IMR-90 (cell line): ENCODE measurements around the gene GIT2. TPM values are rescaled to one million over a fixed set of nuclear protein-coding genes. Genes with fewer than 3 reads are reported as not detected.

Experiments used
- ATAC-seq: fragments of 200-7000 bp; cut with Tn5 transposase; 2 replicates; pipeline ENCODE4 v1.9.1; 2020; ENCODE audit warnings: low read depth, mild to moderate bottlenecking, moderate library complexity
- BruUV-seq: library from RNA; stranded (reverse); fragments of 400-500 nt; replicated peaks from 2 replicates; lab custom pipeline; 2021; lab: Mats Ljungman, UMichigan
- CTCF ChIA-PET: fragments of 300-600 bp; formaldehyde crosslinking; extraction: SDS; loops from one replicate; lab custom pipeline; 2021; ENCODE audit warnings: antibody characterized with exemption; lab: Yijun Ruan, JAX
- POLR2A ChIA-PET: fragments of 300-600 bp; sonication (Branson Sonifier 250); formaldehyde crosslinking; loops from one replicate; lab custom pipeline; 2022; ENCODE audit warnings: antibody characterized with exemption; ENCODE audit not compliant: unreplicated experiment; lab: Charles Lee
- DNase-seq: peaks from one replicate; pipeline ENCODE4 v3.0.0; 2013
- H2AFZ ChIP-seq: replicated peaks from 2 replicates; pipeline ENCODE3; 2013; ENCODE audit warnings: low read length, mild to moderate bottlenecking; ENCODE audit not compliant: poor library complexity
- H2AK5ac ChIP-seq: 2 replicates; pipeline ENCODE4 v1.6.1; 2013; ENCODE audit warnings: low read depth, low read length, inconsistent platforms
- H2AK9ac ChIP-seq: replicated peaks from 2 replicates; pipeline ENCODE3; 2013; ENCODE audit warnings: mild to moderate bottlenecking, low read depth, low read length, moderate library complexity; ENCODE audit not compliant: poor library complexity
- H2BK120ac ChIP-seq: 2 replicates; pipeline ENCODE4 v1.6.1; 2013; ENCODE audit warnings: low read depth, low read length, inconsistent platforms
- H2BK15ac ChIP-seq: 3 replicates; pipeline ENCODE4 v1.6.1; 2013; ENCODE audit warnings: low read depth, low read length, inconsistent platforms
- H2BK20ac ChIP-seq: 2 replicates; pipeline ENCODE4 v1.6.1; 2013; ENCODE audit warnings: low read depth, mild to moderate bottlenecking, inconsistent platforms, low read length, moderate library complexity
- H2BK5ac ChIP-seq: 2 replicates; pipeline ENCODE4 v1.6.1; 2013; ENCODE audit warnings: mild to moderate bottlenecking, low read depth, low read length, inconsistent platforms; ENCODE audit not compliant: poor library complexity, severe bottlenecking
- H3K14ac ChIP-seq: replicated peaks from 2 replicates; pipeline ENCODE4 v1.6.1; 2013; ENCODE audit warnings: low read depth, low read length, inconsistent platforms
- H3K18ac ChIP-seq: 2 replicates; pipeline ENCODE4 v1.6.1; 2013; ENCODE audit warnings: low read depth, low read length, control low read depth
- H3K23ac ChIP-seq: 2 replicates; pipeline ENCODE4 v1.6.1; 2013; ENCODE audit warnings: low read depth, low read length, inconsistent platforms
- H3K27ac ChIP-seq: 2 replicates; pipeline ENCODE4 v1.5.1; 2013; ENCODE audit warnings: mild to moderate bottlenecking, control low read depth, low read length; ENCODE audit not compliant: insufficient read depth
- H3K27me3 ChIP-seq: 2 replicates; pipeline ENCODE4 v1.6.1; 2013; ENCODE audit warnings: low read length; ENCODE audit not compliant: control insufficient read depth, insufficient read depth
- H3K36me3 ChIP-seq: 2 replicates; pipeline ENCODE4 v1.6.1; 2013; ENCODE audit warnings: low read length, mixed read lengths; ENCODE audit not compliant: control insufficient read depth, insufficient read depth
- H3K4ac ChIP-seq: 2 replicates; pipeline ENCODE4 v1.6.1; 2013; ENCODE audit warnings: low read depth, low read length, inconsistent platforms
- H3K4me1 ChIP-seq: 2 replicates; pipeline ENCODE4 v1.6.1; 2013; ENCODE audit warnings: low read length, mixed read lengths; ENCODE audit not compliant: control insufficient read depth, insufficient read depth
- H3K4me2 ChIP-seq: 2 replicates; pipeline ENCODE4 v1.6.1; 2013; ENCODE audit warnings: low read depth, mild to moderate bottlenecking, control low read depth, low read length, moderate library complexity
- H3K4me3 ChIP-seq: 2 replicates; pipeline ENCODE4 v1.5.1; 2013; ENCODE audit warnings: low read depth, mild to moderate bottlenecking, control low read depth, low read length, moderate library complexity; ENCODE audit not compliant: insufficient read depth
- H3K56ac ChIP-seq: 2 replicates; pipeline ENCODE4 v1.6.1; 2013; ENCODE audit warnings: low read length, inconsistent platforms; ENCODE audit not compliant: insufficient read depth; ENCODE audit errors: extremely low read depth
- H3K79me1 ChIP-seq, 2 experiments: 2 replicates each; pipeline ENCODE4 v1.6.1; 2013; ENCODE audit warnings: low read length in 2 of 2, inconsistent platforms in 1 of 2, low read depth in 1 of 2
- H3K9ac ChIP-seq: 2 replicates; pipeline ENCODE4 v1.6.1; 2013; ENCODE audit warnings: low read depth, low read length, control low read depth
- H3K9me1 ChIP-seq: 2 replicates; pipeline ENCODE4 v1.6.1; 2013; ENCODE audit warnings: low read length, inconsistent platforms; ENCODE audit not compliant: insufficient read depth
- H3K9me3 ChIP-seq: 2 replicates; pipeline ENCODE4 v1.6.1; 2013; ENCODE audit warnings: low read length; ENCODE audit not compliant: control insufficient read depth, insufficient read depth
- H4K20me1 ChIP-seq: 2 replicates; pipeline ENCODE4 v1.6.1; 2013; ENCODE audit warnings: low read length, inconsistent platforms; ENCODE audit not compliant: insufficient read depth
- H4K5ac ChIP-seq: 2 replicates; pipeline ENCODE4 v1.6.1; 2013; ENCODE audit warnings: mild to moderate bottlenecking, low read depth, low read length, control low read depth
- H4K8ac ChIP-seq, 2 experiments: 2 replicates each; pipeline ENCODE4 v1.6.1; 2013; ENCODE audit warnings: low read depth in 2 of 2, low read length in 2 of 2, control low read depth in 1 of 2, inconsistent platforms in 1 of 2
- H4K91ac ChIP-seq: 2 replicates; pipeline ENCODE4 v1.6.1; 2013; ENCODE audit warnings: low read depth, low read length, inconsistent platforms; ENCODE audit not compliant: insufficient read depth
- MXI1 ChIP-seq: IDR thresholded peaks from 2 replicates; pipeline ENCODE4 v1.6.1; 2012; ENCODE audit warnings: low read depth, mild to moderate bottlenecking, low read length, moderate library complexity, borderline replicate concordance
- SMC3 ChIP-seq: fragments of 150-350 bp; IDR thresholded peaks from 2 replicates; pipeline ENCODE4 v1.6.1; 2016; ENCODE audit warnings: low read depth, mild to moderate bottlenecking, antibody characterized with exemption, low read length, moderate library complexity
- WGBS, 2 experiments: methylation state at CpG; one replicate each; pipeline versions ENCODE4 v1.1.5 to v1.1.7; 2013; ENCODE audit warnings: missing lambda C conversion rate in 2 of 2; ENCODE audit not compliant: insufficient read length in 1 of 2; ENCODE audit errors: extremely low coverage in 2 of 2; 5-methylcytosine and 5-hydroxymethylcytosine counted together
- dilution Hi-C: fragments of 300-500 bp; cut with HindIII; formaldehyde crosslinking; loops from one replicate; pipeline ENCODE4 v1.14.3; 2018; ENCODE audit warnings: low sequenced_read_pairs; ENCODE audit not compliant: unreplicated experiment
- in situ Hi-C: fragments of 300-500 bp; cut with MboI; formaldehyde crosslinking; loops from 3 replicates; pipeline ENCODE4 v1.14.3; 2019; ENCODE audit warnings: low sequenced_read_pairs, inconsistent platforms, mixed read lengths
- intact Hi-C: fragments of 100-400 bp; cut with micrococcal nuclease; formaldehyde crosslinking; loops from 2 replicates; pipeline ENCODE4 v1.10.0; 2022
- polyA plus RNA-seq, 3 experiments: library from polyadenylated mRNA; depleted of rRNA; stranded (reverse); fragments of >200 nt; gene quantifications; 2 replicates each; pipeline ENCODE4 v1.2.3, GENCODE V29; 2012; ENCODE audit warnings: low replicate concordance in 1 of 3
- total RNA-seq: library from RNA; depleted of rRNA; stranded (reverse); fragments of >200 nt; gene quantifications from 2 replicates; pipeline ENCODE4 v1.2.3, GENCODE V29; 2012

The GIT2 gene
- total and polyA plus RNA-seq, 2 of the 4 experiments (the other 2 are of a cell fraction): 48.0 to 71.9 TPM

- no peak overlapping the region for H2BK15ac ChIP-seq
- TF ChIP-seq SMC3 (no peak), MXI1 (no peak)
- no peak overlapping the region for H2AK9ac ChIP-seq
- no peak overlapping the region for H2BK5ac ChIP-seq
- no peak overlapping the region for H4K5ac ChIP-seq
- H3K27ac ChIP-seq: no peak overlapping the region
- no peak overlapping the region for H4K91ac ChIP-seq
- no peak overlapping the region for H3K4me3 ChIP-seq
- no peak overlapping the region for H3K14ac ChIP-seq
- peaks cover 36% of the 10 kb centered on the region for H3K36me3 ChIP-seq
- H3K4me2 ChIP-seq: no peak overlapping the region
- no peaks in the 10 kb centered on the region for H4K20me1 ChIP-seq
- ChIA-PET POLR2A (no interaction called here), CTCF (interaction anchor here (1.5 kb wide), 1 partner anchor 8 kb away, joined by 3 read pairs; no protein-coding TSS in a partner anchor)
- DNase-seq: no peak
- no peak overlapping the region for H3K18ac ChIP-seq
- H3K4ac ChIP-seq: no peak overlapping the region
- no peak overlapping the region for H3K9ac ChIP-seq
- peaks cover 6% of the 10 kb centered on the region for H3K9me1 ChIP-seq
- 0 out of 2 replicates have a peak, but pooled peaks cover 1% of the 10 kb centered on the region for H3K4me1 ChIP-seq
- in situ Hi-C loops (no loop called here), intact Hi-C loops (no loop called here), dilution Hi-C loops (no loop called here)
- peaks cover 9 to 33% of the 10 kb centered on the region in 2 experiments; a peak in 3 of 4 replicates for H3K79me1 ChIP-seq
- no peak for ATAC-seq
- H2BK120ac ChIP-seq: no peak overlapping the region
- 80% methylated on average over 5 of the region's 6 CpGs; no CpG with 5 or more reads in 1 of the 2 experiments for WGBS, 2 experiments
- BruUV-seq: no TSS peak
- H3K56ac ChIP-seq: no peak overlapping the region
- no peaks in the 10 kb centered on the region for H3K27me3 ChIP-seq
- H3K23ac ChIP-seq: no peak overlapping the region; the same call in 1 of the 2 replicates
- H2AK5ac ChIP-seq: no peak overlapping the region
- no peak overlapping the region for H4K8ac ChIP-seq
- no peak overlapping the region for H2BK20ac ChIP-seq
- H3K9me3 ChIP-seq: no peaks in the 10 kb centered on the region
- H2AFZ ChIP-seq: no peak overlapping the region
Observed at GRCh38 chr12:109961612-109962011, 34.6 kb downstream of the GIT2 start.
